DND-41 (cell line): ENCODE results near the gene NKAIN4.

Experiments
- EZH2 ChIP-seq: IDR thresholded peaks from 3 replicates; pipeline ENCODE4 v1.6.1; 2012; ENCODE audit warnings: borderline replicate concordance, low read depth, mild to moderate bottlenecking, moderate library complexity, low read length, inconsistent platforms; ENCODE audit not compliant: severe bottlenecking
- TF ChIP-seq, protein P1 (sequence below): IDR thresholded peaks from 2 replicates; pipeline ENCODE4 v1.5.1; 2012; ENCODE audit warnings: borderline replicate concordance, low read length, moderate library complexity, mild to moderate bottlenecking; ENCODE audit not compliant: poor library complexity, severe bottlenecking; ENCODE audit errors: extremely low read depth

DNA sequence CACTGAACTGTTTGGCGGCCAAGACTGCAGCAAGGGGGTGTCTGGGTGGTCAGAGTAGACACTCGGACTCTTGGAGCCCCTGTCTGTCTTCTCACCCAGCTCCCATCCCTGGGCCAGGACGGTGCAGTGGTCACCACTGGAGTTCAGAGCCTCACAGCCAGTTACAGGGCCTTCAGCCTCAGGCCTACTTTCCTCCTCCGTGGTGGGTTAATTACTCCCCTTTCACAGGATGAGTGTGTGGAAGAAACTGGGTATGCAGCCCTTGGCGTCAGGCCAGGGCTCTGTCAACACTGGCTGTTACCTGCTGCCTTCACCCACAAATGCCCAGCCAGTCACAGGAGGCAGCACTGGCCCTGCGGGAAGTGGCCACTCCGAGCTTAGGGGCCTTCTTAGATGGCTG lies 36.6 kb downstream of the NKAIN4 start:
- TF ChIP-seq, protein P1, sequence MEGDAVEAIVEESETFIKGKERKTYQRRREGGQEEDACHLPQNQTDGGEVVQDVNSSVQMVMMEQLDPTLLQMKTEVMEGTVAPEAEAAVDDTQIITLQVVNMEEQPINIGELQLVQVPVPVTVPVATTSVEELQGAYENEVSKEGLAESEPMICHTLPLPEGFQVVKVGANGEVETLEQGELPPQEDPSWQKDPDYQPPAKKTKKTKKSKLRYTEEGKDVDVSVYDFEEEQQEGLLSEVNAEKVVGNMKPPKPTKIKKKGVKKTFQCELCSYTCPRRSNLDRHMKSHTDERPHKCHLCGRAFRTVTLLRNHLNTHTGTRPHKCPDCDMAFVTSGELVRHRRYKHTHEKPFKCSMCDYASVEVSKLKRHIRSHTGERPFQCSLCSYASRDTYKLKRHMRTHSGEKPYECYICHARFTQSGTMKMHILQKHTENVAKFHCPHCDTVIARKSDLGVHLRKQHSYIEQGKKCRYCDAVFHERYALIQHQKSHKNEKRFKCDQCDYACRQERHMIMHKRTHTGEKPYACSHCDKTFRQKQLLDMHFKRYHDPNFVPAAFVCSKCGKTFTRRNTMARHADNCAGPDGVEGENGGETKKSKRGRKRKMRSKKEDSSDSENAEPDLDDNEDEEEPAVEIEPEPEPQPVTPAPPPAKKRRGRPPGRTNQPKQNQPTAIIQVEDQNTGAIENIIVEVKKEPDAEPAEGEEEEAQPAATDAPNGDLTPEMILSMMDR: no peak
- TF ChIP-seq EZH2: no peak
